Gastrocnemius medialis (tissue), 4 donors: ENCODE results near the gene PHLDB2.

Experiments used
- POLR2A ChIP-seq, 2 donors: fragments of 450-650 bp; IDR thresholded peaks; one replicate each; pipeline ENCODE4 v1.6.1; 2017; ENCODE audit warnings: antibody characterized with exemption in 2 of 2, mild to moderate bottlenecking in 2 of 2, moderate library complexity in 2 of 2
- TF ChIP-seq, protein P1 (sequence below), 5 experiments: fragments of 450-650 bp in 3 of 5; fragments of 200-600 bp in 2 of 5; sonication (generic) in 2 of 5; IDR thresholded peaks in 4 of 5; conservative IDR thresholded peaks in 1 of 5; 1 replicate in 4 of 5; 2 replicates in 1 of 5; pipeline ENCODE4 v1.5.1; 2016 to 2019; ENCODE audit warnings: antibody characterized with exemption in 5 of 5, mild to moderate bottlenecking in 3 of 5, moderate library complexity in 3 of 5

DNA sequence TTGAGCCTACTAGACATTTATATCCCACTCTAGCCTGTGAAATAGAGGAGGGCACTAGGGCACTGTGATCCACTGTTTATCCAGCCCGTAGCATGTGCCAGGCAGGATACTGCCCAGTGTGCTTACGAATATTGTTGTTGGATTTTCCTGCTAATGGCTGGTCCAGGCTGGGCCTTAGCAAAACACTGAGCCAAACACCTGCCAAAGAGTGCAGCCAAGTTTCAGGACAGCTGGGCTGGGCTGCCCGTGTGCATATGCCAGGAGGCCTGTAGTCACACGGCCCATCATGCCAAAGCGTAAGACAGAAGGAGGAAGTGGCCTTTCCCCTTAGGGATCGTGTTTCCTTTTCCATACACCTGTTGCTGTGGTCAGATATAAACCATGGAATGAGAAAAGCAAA, 65.2 kb downstream of the PHLDB2 start:
- TF ChIP-seq, protein P1, sequence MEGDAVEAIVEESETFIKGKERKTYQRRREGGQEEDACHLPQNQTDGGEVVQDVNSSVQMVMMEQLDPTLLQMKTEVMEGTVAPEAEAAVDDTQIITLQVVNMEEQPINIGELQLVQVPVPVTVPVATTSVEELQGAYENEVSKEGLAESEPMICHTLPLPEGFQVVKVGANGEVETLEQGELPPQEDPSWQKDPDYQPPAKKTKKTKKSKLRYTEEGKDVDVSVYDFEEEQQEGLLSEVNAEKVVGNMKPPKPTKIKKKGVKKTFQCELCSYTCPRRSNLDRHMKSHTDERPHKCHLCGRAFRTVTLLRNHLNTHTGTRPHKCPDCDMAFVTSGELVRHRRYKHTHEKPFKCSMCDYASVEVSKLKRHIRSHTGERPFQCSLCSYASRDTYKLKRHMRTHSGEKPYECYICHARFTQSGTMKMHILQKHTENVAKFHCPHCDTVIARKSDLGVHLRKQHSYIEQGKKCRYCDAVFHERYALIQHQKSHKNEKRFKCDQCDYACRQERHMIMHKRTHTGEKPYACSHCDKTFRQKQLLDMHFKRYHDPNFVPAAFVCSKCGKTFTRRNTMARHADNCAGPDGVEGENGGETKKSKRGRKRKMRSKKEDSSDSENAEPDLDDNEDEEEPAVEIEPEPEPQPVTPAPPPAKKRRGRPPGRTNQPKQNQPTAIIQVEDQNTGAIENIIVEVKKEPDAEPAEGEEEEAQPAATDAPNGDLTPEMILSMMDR (IDR thresholded peaks at IDR 0.05 in 4 of 5, conservative IDR thresholded peaks at IDR 0.05 in 1 of 5), result no peak
- TF ChIP-seq POLR2A (IDR thresholded peaks at IDR 0.05), result no peak
